CD8-positive, alpha-beta memory T cell (primary cell): ENCODE measurements around the gene DCLK1. TPM values are rescaled to one million over a fixed set of nuclear protein-coding genes. Genes with fewer than 3 reads are reported as not detected.

Source experiments
- CTCF ChIA-PET: fragments of 350-600 bp; sonication (Branson Sonifier 250); formaldehyde crosslinking; loops from one replicate; lab custom pipeline; 2021; ENCODE audit warnings: antibody characterized with exemption; lab: Charles Lee
- POLR2A ChIA-PET: fragments of 350-600 bp; sonication (Branson Sonifier 250); formaldehyde crosslinking; loops from one replicate; lab custom pipeline; 2021; ENCODE audit warnings: antibody characterized with exemption; lab: Charles Lee
- DNase-seq, 5 donors: peaks; one replicate each; pipeline versions ENCODE4 v3.0.0 to v3.0.0-alpha.2; 2020 to 2022; ENCODE audit warnings: mixed read lengths in 1 of 5
- H3K27ac ChIP-seq: one replicate; pipeline ENCODE4 v1.7.0; 2013; ENCODE audit warnings: low read depth, mild to moderate bottlenecking, low read length, moderate library complexity
- H3K27me3 ChIP-seq: 2 replicates; pipeline ENCODE4 v1.7.0; 2013; ENCODE audit warnings: low read length, mild to moderate bottlenecking; ENCODE audit not compliant: insufficient read depth, poor library complexity, severe bottlenecking
- H3K36me3 ChIP-seq: 2 replicates; pipeline ENCODE4 v1.7.0; 2013; ENCODE audit warnings: mild to moderate bottlenecking, low read length, moderate library complexity; ENCODE audit not compliant: insufficient read depth
- H3K4me1 ChIP-seq: 2 replicates; pipeline ENCODE4 v1.7.0; 2013; ENCODE audit warnings: mild to moderate bottlenecking, low read length, moderate library complexity; ENCODE audit not compliant: insufficient read depth
- H3K4me3 ChIP-seq: 2 replicates; pipeline ENCODE4 v1.7.0; 2013; ENCODE audit warnings: mild to moderate bottlenecking, low read length
- H3K9me3 ChIP-seq: 2 replicates; pipeline ENCODE4 v1.7.0; 2013; ENCODE audit warnings: mild to moderate bottlenecking, low read length
- H3K27ac Mint-ChIP-seq, 8 donors: one replicate each; pipeline ENCODE4 v1.8.0; 2020 to 2021; ENCODE audit warnings: mixed read lengths in 8 of 8, mild to moderate bottlenecking in 6 of 8, inconsistent platforms in 3 of 8, moderate library complexity in 3 of 8
- H3K27me3 Mint-ChIP-seq, 2 donors: one replicate each; pipeline ENCODE4 v1.8.0; 2020 to 2021; ENCODE audit warnings: mixed read lengths in 2 of 2, mild to moderate bottlenecking in 1 of 2, moderate library complexity in 1 of 2
- H3K36me3 Mint-ChIP-seq, 3 donors: one replicate each; pipeline ENCODE4 v1.8.0; 2020 to 2021; ENCODE audit warnings: mixed read lengths in 3 of 3, inconsistent platforms in 1 of 3, mild to moderate bottlenecking in 1 of 3
- H3K4me1 Mint-ChIP-seq, 3 donors: one replicate each; pipeline ENCODE4 v1.8.0; 2020 to 2021; ENCODE audit warnings: mixed read lengths in 3 of 3, inconsistent platforms in 1 of 3, mild to moderate bottlenecking in 1 of 3
- H3K4me3 Mint-ChIP-seq, 7 donors: one replicate each; pipeline ENCODE4 v1.8.0; 2020 to 2021; ENCODE audit warnings: mixed read lengths in 7 of 7, mild to moderate bottlenecking in 6 of 7, moderate library complexity in 4 of 7, inconsistent platforms in 2 of 7
- H3K9me3 Mint-ChIP-seq, 5 donors: one replicate each; pipeline ENCODE4 v1.8.0; 2020 to 2022; ENCODE audit warnings: mixed read lengths in 5 of 5, mild to moderate bottlenecking in 3 of 5, moderate library complexity in 2 of 5, inconsistent platforms in 1 of 5
- polyA plus RNA-seq: library from polyadenylated mRNA; unstranded; fragments of 300-500 nt; fragmentation: Illumina TruSeq; gene quantifications from one replicate; pipeline ENCODE4 v1.2.3, GENCODE V29; 2021
- total RNA-seq, 2 experiments: library from RNA; stranded (reverse); gene quantifications; one replicate each; pipeline ENCODE4 v1.2.3, GENCODE V29; 2021

The DCLK1 gene
- total and polyA plus RNA-seq, 3 experiments from 2014 or later = not detected

DNA sequence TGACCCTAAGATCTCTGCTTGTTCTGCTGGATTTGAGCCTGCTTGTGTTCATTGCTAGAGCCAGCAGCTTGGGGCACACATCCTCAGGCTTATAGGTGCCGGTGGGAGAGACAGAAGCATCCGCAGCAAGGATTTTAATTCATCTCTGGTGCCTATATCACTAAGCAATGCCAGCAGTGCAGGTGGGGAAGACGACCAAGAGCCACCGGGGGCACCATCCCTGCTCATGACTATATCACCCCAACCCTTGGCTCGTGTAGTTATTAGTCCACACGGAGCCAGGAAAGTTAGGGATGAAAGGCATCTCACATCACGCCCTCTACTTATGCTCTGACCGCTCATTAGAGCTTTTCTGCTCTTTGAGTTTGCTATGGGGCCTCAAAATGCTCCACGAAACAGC is 298.2 kb downstream of the DCLK1 start:
- H3K4me3 Mint-ChIP-seq = no peak overlapping the region

DNA sequence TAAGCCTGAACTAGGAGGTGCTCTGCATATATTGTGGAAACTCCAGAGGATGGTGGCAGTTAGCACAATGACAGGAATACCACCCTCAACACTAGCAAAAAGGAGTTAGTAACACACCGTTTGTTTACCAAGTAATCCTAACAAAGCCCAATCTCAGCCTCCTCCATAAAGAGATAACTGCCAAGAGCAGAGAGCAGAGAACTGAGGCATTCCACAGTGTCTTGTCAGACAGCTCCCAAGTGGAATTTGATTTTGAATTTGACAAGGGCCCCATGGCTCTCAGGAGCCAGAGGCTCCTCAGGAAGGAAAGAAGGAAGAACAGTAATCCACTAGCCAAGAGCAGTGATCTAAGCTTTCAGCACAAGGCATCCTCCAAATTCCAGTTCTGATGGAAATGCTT is 298.6 kb downstream of the DCLK1 start:
- no peak overlapping the region for H3K4me3 ChIP-seq
- POLR2A ChIA-PET = no interaction called here
- H3K36me3 ChIP-seq = no peaks in the 10 kb centered on the region
- H3K9me3 ChIP-seq = no peaks in the 10 kb centered on the region
- Mint-ChIP-seq H3K9me3 (peaks cover 0 to 9% (median 2%) of the 10 kb centered on the region in 5 donors), H3K36me3 (no peaks in the 10 kb centered on the region), H3K27ac (no peak overlapping the region), H3K4me1 (no peaks in the 10 kb centered on the region), H3K27me3 (no peaks in the 10 kb centered on the region), H3K4me3 (no peak overlapping the region)
- no peak overlapping the region for H3K27ac ChIP-seq
- CTCF ChIA-PET = no interaction called here
- H3K4me1 ChIP-seq = no peaks in the 10 kb centered on the region
- H3K27me3 ChIP-seq = no peaks in the 10 kb centered on the region
- DNase-seq = no peak

More for the DNA sequence above, 298.2 kb downstream of the DCLK1 start:
- ChIA-PET POLR2A (no interaction called here), CTCF (no interaction called here)
- Mint-ChIP-seq H3K9me3 (peaks cover 0 to 9% (median 2%) of the 10 kb centered on the region in 5 donors), H3K36me3 (no peaks in the 10 kb centered on the region), H3K4me1 (no peaks in the 10 kb centered on the region), H3K27me3 (no peaks in the 10 kb centered on the region), H3K27ac (no peak overlapping the region)
- H3K4me1 ChIP-seq = no peaks in the 10 kb centered on the region
- H3K27me3 ChIP-seq = no peaks in the 10 kb centered on the region
- H3K36me3 ChIP-seq = no peaks in the 10 kb centered on the region
- H3K9me3 ChIP-seq = no peaks in the 10 kb centered on the region
- no peak overlapping the region for H3K4me3 ChIP-seq
- no peak overlapping the region for H3K27ac ChIP-seq
- no peak for DNase-seq

DNA sequence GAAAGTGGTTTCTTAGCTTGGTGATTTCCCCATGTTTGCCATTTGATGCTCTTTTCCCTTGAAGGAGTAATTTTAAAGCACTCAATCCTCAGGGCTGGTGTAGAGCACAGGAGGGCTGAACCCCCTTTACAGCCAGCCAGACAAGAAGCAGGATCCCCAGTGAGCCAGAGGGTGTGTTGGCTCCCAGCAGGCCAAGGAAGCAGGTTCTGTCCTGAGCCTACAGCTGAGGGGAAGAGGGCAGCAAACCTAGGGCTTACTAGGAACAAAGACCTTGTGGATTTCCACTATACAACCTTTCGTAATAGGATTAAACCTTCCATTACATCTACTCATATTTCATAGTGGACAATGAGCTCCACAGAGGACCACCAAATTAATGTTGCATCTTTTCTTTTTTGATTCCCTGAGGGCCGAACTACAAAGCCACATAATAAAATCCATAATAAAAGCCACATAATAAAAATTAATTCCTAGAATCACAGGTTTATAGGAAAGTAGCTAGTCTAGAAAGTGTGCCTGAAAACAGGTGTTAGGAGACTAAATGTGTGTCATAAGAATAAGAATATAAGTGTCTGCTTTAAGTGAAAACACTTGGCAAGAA is 300.2 kb downstream of the DCLK1 start:
- no peaks in the 10 kb centered on the region for H3K27me3 Mint-ChIP-seq
- peaks cover 0 to 7% (median 2%) of the 10 kb centered on the region in 5 donors for H3K9me3 Mint-ChIP-seq
- no peak overlapping the region for H3K4me3 Mint-ChIP-seq
- H3K36me3 Mint-ChIP-seq = no peaks in the 10 kb centered on the region
- DNase-seq = no peak
- Histone ChIP-seq H3K4me1 (no peaks in the 10 kb centered on the region), H3K27ac (no peak overlapping the region), H3K4me3 (no peak overlapping the region), H3K36me3 (no peaks in the 10 kb centered on the region), H3K27me3 (no peaks in the 10 kb centered on the region), H3K9me3 (no peaks in the 10 kb centered on the region)
- H3K4me1 Mint-ChIP-seq = no peaks in the 10 kb centered on the region
- ChIA-PET CTCF (no interaction called here), POLR2A (no interaction called here)
- no peak overlapping the region for H3K27ac Mint-ChIP-seq

DNA sequence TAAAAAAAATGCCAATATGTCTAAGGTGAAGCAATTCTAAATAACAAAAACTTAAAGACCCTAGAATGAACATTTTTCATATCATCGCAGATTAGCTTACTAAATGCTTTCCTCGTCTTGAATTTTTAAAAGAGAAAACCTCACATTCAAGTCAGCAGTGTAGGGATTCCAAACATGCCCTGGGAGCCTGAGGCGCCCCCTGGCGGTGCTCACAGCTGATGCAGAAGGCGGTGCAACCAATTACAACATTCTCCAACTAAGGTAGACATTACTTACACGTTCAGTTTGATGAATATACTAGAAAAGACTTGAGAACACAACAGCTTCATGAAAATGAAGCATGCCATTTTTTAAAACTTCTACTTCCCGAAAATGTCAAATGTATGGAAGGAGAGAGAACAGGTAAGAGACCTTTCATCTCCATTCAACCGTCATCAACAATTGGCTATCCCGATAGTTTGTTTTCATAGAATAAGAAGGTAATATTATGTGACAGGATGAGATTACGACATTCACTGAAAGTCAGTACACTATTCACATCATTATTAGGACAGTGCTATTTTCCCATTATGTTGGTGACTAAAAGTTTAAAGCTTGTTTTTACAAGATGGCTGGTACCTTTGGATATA is 304.4 kb downstream of the DCLK1 start:
- ChIA-PET CTCF (no interaction called here), POLR2A (no interaction called here)
- DNase-seq = no peak
- Mint-ChIP-seq H3K36me3 (no peaks in the 10 kb centered on the region), H3K4me3 (no peak overlapping the region), H3K9me3 (peaks cover 0 to 10% (median 0%) of the 10 kb centered on the region in 5 donors), H3K27me3 (no peaks in the 10 kb centered on the region), H3K4me1 (no peaks in the 10 kb centered on the region), H3K27ac (no peak overlapping the region)
- no peaks in the 10 kb centered on the region for H3K27me3 ChIP-seq
- no peaks in the 10 kb centered on the region for H3K36me3 ChIP-seq
- no peak overlapping the region for H3K4me3 ChIP-seq
- H3K27ac ChIP-seq = no peak overlapping the region
- no peaks in the 10 kb centered on the region for H3K9me3 ChIP-seq
- no peaks in the 10 kb centered on the region for H3K4me1 ChIP-seq

DNA sequence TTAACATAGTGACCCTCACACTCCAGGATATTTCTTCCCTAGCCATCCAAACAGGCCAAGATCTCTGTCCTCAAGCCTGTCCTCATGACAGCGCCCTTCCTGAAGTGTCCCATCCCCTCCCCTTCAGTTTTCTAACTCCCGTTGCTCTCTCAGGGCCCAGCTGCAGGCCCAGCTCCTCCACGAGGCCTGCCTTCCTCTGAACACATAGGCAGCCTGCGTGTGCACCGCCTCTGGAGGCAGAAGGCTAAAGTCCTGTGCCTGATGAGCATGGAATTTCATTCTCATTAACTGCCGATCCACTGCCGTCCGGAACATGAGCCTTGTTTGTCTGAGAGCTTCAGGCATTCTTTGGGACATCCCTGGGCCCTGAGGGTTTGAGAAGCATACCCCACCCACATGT is 306.4 kb downstream of the DCLK1 start:
- Histone ChIP-seq H3K27me3 (no peaks in the 10 kb centered on the region), H3K4me1 (no peaks in the 10 kb centered on the region), H3K36me3 (no peaks in the 10 kb centered on the region), H3K9me3 (no peaks in the 10 kb centered on the region), H3K27ac (no peak overlapping the region), H3K4me3 (no peak overlapping the region)
- POLR2A ChIA-PET = no interaction called here
- no peak overlapping the region for H3K27ac Mint-ChIP-seq
- no peak for DNase-seq
- H3K9me3 Mint-ChIP-seq = peaks cover 0 to 7% (median 0%) of the 10 kb centered on the region in 5 donors
- CTCF ChIA-PET = no interaction called here
- no peaks in the 10 kb centered on the region for H3K27me3 Mint-ChIP-seq
- H3K4me3 Mint-ChIP-seq = no peak overlapping the region
- H3K4me1 Mint-ChIP-seq = no peaks in the 10 kb centered on the region
- no peaks in the 10 kb centered on the region for H3K36me3 Mint-ChIP-seq

DNA sequence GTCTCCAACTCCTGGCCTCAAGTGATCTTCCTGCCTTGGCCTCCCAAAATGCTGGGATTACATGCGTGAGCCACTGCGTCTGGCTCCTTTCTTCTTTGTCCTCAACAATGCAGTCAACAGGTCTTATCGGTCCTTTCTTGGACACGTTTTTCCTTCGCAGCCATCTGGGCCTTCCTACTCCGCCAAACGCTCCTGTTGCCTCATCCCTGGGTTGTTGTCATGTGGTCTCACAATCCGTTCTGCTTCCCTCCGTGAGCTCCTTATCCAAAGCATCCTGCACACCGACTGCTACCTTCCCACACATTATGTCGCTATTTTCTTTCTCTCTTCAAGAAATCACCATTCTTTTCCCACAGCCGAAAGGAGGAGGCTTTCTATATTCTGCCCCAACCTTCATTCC is 306.8 kb downstream of the DCLK1 start:
- no peak for DNase-seq
- no peaks in the 10 kb centered on the region for H3K36me3 ChIP-seq
- H3K9me3 ChIP-seq = no peaks in the 10 kb centered on the region
- H3K27me3 ChIP-seq = no peaks in the 10 kb centered on the region
- H3K27ac Mint-ChIP-seq = no peak overlapping the region
- ChIA-PET POLR2A (no interaction called here), CTCF (no interaction called here)
- H3K4me1 ChIP-seq = no peaks in the 10 kb centered on the region
- no peaks in the 10 kb centered on the region for H3K27me3 Mint-ChIP-seq
- H3K4me3 ChIP-seq = no peak overlapping the region
- H3K4me1 Mint-ChIP-seq = no peaks in the 10 kb centered on the region
- H3K36me3 Mint-ChIP-seq = no peaks in the 10 kb centered on the region
- peaks cover 0 to 5% (median 0%) of the 10 kb centered on the region in 5 donors for H3K9me3 Mint-ChIP-seq
- no peak overlapping the region for H3K4me3 Mint-ChIP-seq
- H3K27ac ChIP-seq = no peak overlapping the region

DNA sequence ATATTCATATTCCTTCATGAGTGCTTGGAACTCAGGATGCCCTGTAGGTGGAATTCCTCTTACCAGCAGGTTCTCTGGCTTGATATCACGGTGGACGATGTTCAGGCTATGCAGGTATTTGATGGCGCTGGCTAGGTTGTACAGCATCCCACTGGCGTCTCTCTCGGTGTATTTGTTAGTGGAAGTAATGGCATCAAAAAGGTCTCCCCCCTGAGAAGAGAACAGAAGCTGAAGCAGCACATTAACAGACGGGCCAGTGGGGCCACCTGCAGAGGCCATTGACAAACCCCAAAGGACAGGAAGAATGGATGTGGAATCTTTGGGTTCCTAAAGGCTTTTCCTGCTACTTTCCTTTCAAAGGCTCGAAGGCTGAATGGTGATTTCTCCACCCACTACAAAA is 308.5 kb downstream of the DCLK1 start:
- Histone ChIP-seq H3K9me3 (no peaks in the 10 kb centered on the region), H3K4me3 (no peak overlapping the region), H3K36me3 (no peaks in the 10 kb centered on the region), H3K4me1 (no peaks in the 10 kb centered on the region), H3K27ac (no peak overlapping the region), H3K27me3 (no peaks in the 10 kb centered on the region)
- Mint-ChIP-seq H3K4me1 (no peaks in the 10 kb centered on the region), H3K4me3 (no peak overlapping the region), H3K36me3 (no peaks in the 10 kb centered on the region), H3K27me3 (no peaks in the 10 kb centered on the region), H3K9me3 (peaks cover 0 to 5% (median 0%) of the 10 kb centered on the region in 5 donors), H3K27ac (no peak overlapping the region)
- DNase-seq = no peak
- ChIA-PET CTCF (no interaction called here), POLR2A (no interaction called here)

DNA sequence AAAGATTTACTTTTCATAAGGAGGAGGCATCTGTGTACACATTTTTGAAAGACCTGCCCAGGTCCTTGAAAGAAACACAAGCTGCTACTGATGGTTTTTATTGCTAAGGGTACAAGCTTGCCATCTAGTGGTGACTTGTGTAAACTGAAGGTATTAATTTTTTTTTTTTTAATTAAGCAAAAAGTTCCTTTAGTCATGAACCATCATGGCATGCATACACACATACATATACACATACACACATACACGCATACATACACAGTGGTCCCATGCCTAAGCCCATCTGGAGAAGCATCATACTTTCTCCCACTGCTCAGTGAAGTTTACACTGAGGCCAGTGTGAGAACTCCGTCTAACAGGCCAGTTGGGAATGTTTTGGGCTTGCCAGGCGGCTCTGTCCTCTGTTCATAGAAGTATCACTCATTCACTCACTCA is 312.5 kb downstream of the DCLK1 start:
- POLR2A ChIA-PET = no interaction called here
- Mint-ChIP-seq H3K4me3 (no peak overlapping the region), H3K36me3 (no peaks in the 10 kb centered on the region), H3K9me3 (no peaks in the 10 kb centered on the region), H3K4me1 (no peaks in the 10 kb centered on the region), H3K27ac (no peak overlapping the region), H3K27me3 (no peaks in the 10 kb centered on the region)
- H3K36me3 ChIP-seq = no peaks in the 10 kb centered on the region
- H3K27me3 ChIP-seq = no peaks in the 10 kb centered on the region
- no peaks in the 10 kb centered on the region for H3K9me3 ChIP-seq
- H3K4me3 ChIP-seq = no peak overlapping the region
- no peaks in the 10 kb centered on the region for H3K4me1 ChIP-seq
- DNase-seq = no peak
- no peak overlapping the region for H3K27ac ChIP-seq
- CTCF ChIA-PET = no interaction called here
